Measurements from ENCODE around the gene PIGN. TPM values are rescaled to one million over a fixed set of nuclear protein-coding genes. Genes with fewer than 3 reads are reported as not detected.

The PIGN gene
- total RNA-seq, 1 experiment from 2014 or later: 29.5 TPM

- no peak for DNase-seq (ENCODE audit: unreplicated experiment)
- Mint-ChIP-seq H3K27ac (ENCODE audit: low read depth, unreplicated experiment) (no peak overlapping the region), H3K4me3 (ENCODE audit: unreplicated experiment) (no peak overlapping the region), H3K36me3 (ENCODE audit: insufficient read depth, unreplicated experiment) (no peaks in the 10 kb centered on the region), H3K4me1 (ENCODE audit: insufficient read depth, unreplicated experiment) (peaks cover 16% of the 10 kb centered on the region), H3K9me3 (ENCODE audit: unreplicated experiment) (no peaks in the 10 kb centered on the region), H3K27me3 (ENCODE audit: insufficient read depth, unreplicated experiment) (no peaks in the 10 kb centered on the region)
- ChIA-PET CTCF (interaction anchor here (0.5 to 1.4 kb wide), 4 partner anchors 18 to 574 kb away, joined by 3 read pairs; no protein-coding TSS in a partner anchor), POLR2A (interaction anchor here (0.7 to 1.2 kb wide), 4 partner anchors 21 to 334 kb away, joined by 3 to 6 read pairs (median 4); partner anchors contain the start of gene PIGN)
- intact Hi-C loops (cut with micrococcal nuclease): no loop called here
- BruUV-seq (replicated peaks): no TSS peak
- no peak for TF ChIP-seq CTCF (IDR thresholded peaks at IDR 0.05; ENCODE audit: unreplicated experiment)
These were observed 21.3 kb downstream of the PIGN start for GRCh38 chr18:62165583-62165982.

- H3K36me3 Mint-ChIP-seq (ENCODE audit: insufficient read depth, unreplicated experiment): no peaks in the 10 kb centered on the region
- no peak overlapping the region for H3K4me3 Mint-ChIP-seq (ENCODE audit: unreplicated experiment)
- ChIA-PET POLR2A (interaction anchor here (0.7 to 1.2 kb wide), 3 partner anchors 23 to 335 kb away, joined by 3 to 5 read pairs (median 3); no protein-coding TSS in a partner anchor), CTCF (interaction anchor here (0.6 kb wide), 1 partner anchor 280 kb away, joined by 3 read pairs; no protein-coding TSS in a partner anchor)
- no peak overlapping the region for H3K27ac Mint-ChIP-seq (ENCODE audit: low read depth, unreplicated experiment)
- no TSS peak for BruUV-seq (replicated peaks)
- H3K27me3 Mint-ChIP-seq (ENCODE audit: insufficient read depth, unreplicated experiment): no peaks in the 10 kb centered on the region
- no peaks in the 10 kb centered on the region for H3K9me3 Mint-ChIP-seq (ENCODE audit: unreplicated experiment)
- no peak for TF ChIP-seq CTCF (IDR thresholded peaks at IDR 0.05; ENCODE audit: unreplicated experiment)
- H3K4me1 Mint-ChIP-seq (ENCODE audit: insufficient read depth, unreplicated experiment): peaks cover 16% of the 10 kb centered on the region
- no peak for DNase-seq (ENCODE audit: unreplicated experiment)
- intact Hi-C loops (cut with micrococcal nuclease): no loop called here
These were observed 21.9 kb downstream of the PIGN start for GRCh38 chr18:62164855-62165487.

- Mint-ChIP-seq H3K9me3 (ENCODE audit: unreplicated experiment) (no peaks in the 10 kb centered on the region), H3K36me3 (ENCODE audit: insufficient read depth, unreplicated experiment) (no peaks in the 10 kb centered on the region), H3K27ac (ENCODE audit: low read depth, unreplicated experiment) (no peak overlapping the region), H3K4me3 (ENCODE audit: unreplicated experiment) (no peak overlapping the region), H3K27me3 (ENCODE audit: insufficient read depth, unreplicated experiment) (no peaks in the 10 kb centered on the region), H3K4me1 (ENCODE audit: insufficient read depth, unreplicated experiment) (peaks cover 16% of the 10 kb centered on the region)
- BruUV-seq (replicated peaks): no TSS peak
- DNase-seq (ENCODE audit: unreplicated experiment): no peak
- intact Hi-C loops (cut with micrococcal nuclease): no loop called here
- ChIA-PET POLR2A (interaction anchor here (0.5 to 0.8 kb wide), 2 partner anchors 179 to 1307 kb away, joined by 3 read pairs; no protein-coding TSS in a partner anchor), CTCF (no interaction called here)
- TF ChIP-seq CTCF (IDR thresholded peaks at IDR 0.05; ENCODE audit: unreplicated experiment): no peak
These were observed 22.5 kb downstream of the PIGN start for GRCh38 chr18:62164310-62164709.

GRCh38 chr18:62157843-62158242, 29.0 kb downstream of the PIGN start:
- BruUV-seq (replicated peaks): no TSS peak
- H3K4me3 Mint-ChIP-seq (ENCODE audit: unreplicated experiment): no peak overlapping the region
- no peak overlapping the region for H3K27ac Mint-ChIP-seq (ENCODE audit: low read depth, unreplicated experiment)
- ChIA-PET POLR2A (no interaction called here), CTCF (no interaction called here)
- TF ChIP-seq CTCF (IDR thresholded peaks at IDR 0.05; ENCODE audit: unreplicated experiment): no peak
- H3K27me3 Mint-ChIP-seq (ENCODE audit: insufficient read depth, unreplicated experiment): no peaks in the 10 kb centered on the region
- H3K36me3 Mint-ChIP-seq (ENCODE audit: insufficient read depth, unreplicated experiment): peaks cover 23% of the 10 kb centered on the region
- intact Hi-C loops (cut with micrococcal nuclease): no loop called here
- H3K4me1 Mint-ChIP-seq (ENCODE audit: insufficient read depth, unreplicated experiment): peaks cover 3% of the 10 kb centered on the region
- DNase-seq (ENCODE audit: unreplicated experiment): no peak
- H3K9me3 Mint-ChIP-seq (ENCODE audit: unreplicated experiment): no peaks in the 10 kb centered on the region

Measured in MCF 10A (cell line).